Measurements from ENCODE around the gene PCDHGA4. TPM values are rescaled to one million over a fixed set of nuclear protein-coding genes. Genes with fewer than 3 reads are reported as not detected.
"Not testable (repeated sequence)": the region's sequence is repeated elsewhere in the genome, so short reads cannot be mapped to it uniquely, and the experiment has no call there.

Gene PCDHGA4
- total and polyA plus RNA-seq, 2 donors (not counting 1 experiment from before 2014, with no cell fraction given) = 0.13 to 1.1 TPM

GRCh38 chr5:141375444-141376155 is 20.8 kb downstream of the PCDHGA4 start:
- POLR2A ChIA-PET; H3K27ac ChIP-seq (ENCODE audit: low read length in 2 of 2); H3K4me3 Mint-ChIP-seq; H3K4me1 Mint-ChIP-seq; H3K79me2 ChIP-seq (ENCODE audit: control insufficient read depth, insufficient read depth, low read length); ATAC-seq (ENCODE audit: low read depth); H3K4me3 ChIP-seq (ENCODE audit: control extremely low read depth in 1 of 5, extremely low read depth in 1 of 5, insufficient read depth in 1 of 5, low read depth in 2 of 5, low read length in 4 of 5); H2AFZ ChIP-seq (ENCODE audit: insufficient read depth, low read depth, low read length, poor library complexity, severe bottlenecking); H3K9ac ChIP-seq (ENCODE audit: low read length); intact Hi-C loops (cut with micrococcal nuclease); H3K27ac Mint-ChIP-seq; H3K36me3 ChIP-seq (replicated peaks in 1 of 2; ENCODE audit: control extremely low read depth in 1 of 2, control insufficient read depth in 1 of 2, extremely low read depth in 1 of 2, insufficient read depth in 2 of 2, low read length in 1 of 2); H3K4me1 ChIP-seq (ENCODE audit: control insufficient read depth in 2 of 2, insufficient read depth in 2 of 2, low read length in 2 of 2); H3K4me2 ChIP-seq (replicated peaks; ENCODE audit: low read depth, low read length, poor library complexity, severe bottlenecking); DNase-seq; H4K20me1 ChIP-seq (ENCODE audit: control insufficient read depth, insufficient read depth, low read length, poor library complexity, severe bottlenecking): not testable (repeated sequence)
- H3K9me3 Mint-ChIP-seq (ENCODE audit: insufficient read depth) = peaks cover 12% of the 10 kb centered on the region
- Histone ChIP-seq H3K9me3 (ENCODE audit: control extremely low read depth in 1 of 3, control insufficient read depth in 2 of 3, insufficient read depth in 1 of 3, low read length in 2 of 3) (peaks cover 0 to 58% (median 46%) of the 10 kb centered on the region in 3 donors), H3K27me3 (replicated peaks in 1 of 4; ENCODE audit: control extremely low read depth in 1 of 4, control insufficient read depth in 3 of 4, insufficient read depth in 4 of 4, low read length in 3 of 4) (peaks cover 0 to 55% (median 30%) of the 10 kb centered on the region in 4 experiments)
- CTCF ChIA-PET = interaction anchor here (1.4 to 2.0 kb wide), 2 partner anchors 32 to 188 kb away, joined by 4 to 5 read pairs; partner anchors contain the start of gene PCDHGB6
- WGBS (ENCODE audit: insufficient coverage) = 56% methylated on average over 33 of the region's 48 CpGs
- peaks cover 44% of the 10 kb centered on the region for H3K27me3 Mint-ChIP-seq

GRCh38 chr5:141382469-141383294 is 27.9 kb downstream of the PCDHGA4 start, which contains the start of gene PCDHGA7:
Gene PCDHGA7 (plus strand): TSS chr5:141382742. CDS start chr5:141382900, 158 bp downstream.
- Mint-ChIP-seq H3K4me1 (peaks cover 3% of the 10 kb centered on the region), H3K27ac (no peak within 1 kb of the TSS), H3K9me3 (ENCODE audit: insufficient read depth) (peaks cover 7% of the 10 kb centered on the region), H3K27me3 (peaks cover 58% of the 10 kb centered on the region), H3K4me3 (peak within 1 kb of the TSS; percentile 81)
- DNase-seq = no peak
- H4K20me1 ChIP-seq (ENCODE audit: control insufficient read depth, insufficient read depth, low read length, poor library complexity, severe bottlenecking) = no peaks in the 10 kb centered on the region
- peaks cover 5 to 37% (median 25%) of the 10 kb centered on the region in 3 donors for H3K9me3 ChIP-seq (ENCODE audit: control extremely low read depth in 1 of 3, control insufficient read depth in 2 of 3, insufficient read depth in 1 of 3, low read length in 2 of 3)
- H3K27me3 ChIP-seq (replicated peaks in 1 of 4; ENCODE audit: control extremely low read depth in 1 of 4, control insufficient read depth in 3 of 4, insufficient read depth in 4 of 4, low read length in 3 of 4) = peaks cover 0 to 43% (median 28%) of the 10 kb centered on the region in 4 experiments
- H2AFZ ChIP-seq (ENCODE audit: insufficient read depth, low read depth, low read length, poor library complexity, severe bottlenecking) = no peak within 1 kb of the TSS
- intact Hi-C loops (cut with micrococcal nuclease) = no loop called here
- H3K4me3 ChIP-seq (ENCODE audit: control extremely low read depth in 1 of 5, extremely low read depth in 1 of 5, insufficient read depth in 1 of 5, low read depth in 2 of 5, low read length in 4 of 5) = peak within 1 kb of the TSS in 3 of 5 experiments; percentile 1 to 36 (median 24)
- no peak for TF ChIP-seq CTCF (IDR thresholded peaks at IDR 0.05)
- TF ChIP-seq EZH2 (IDR thresholded peaks at IDR 0.05; ENCODE audit: borderline replicate concordance, insufficient read depth, low read depth, low read length, poor library complexity, severe bottlenecking) = no peak
- POLR2A ChIA-PET = no interaction called here
- 22% methylated on average over 29 of the region's 37 CpGs for WGBS (ENCODE audit: insufficient coverage)
- peak within 1 kb of the TSS; percentile 25 for H3K4me2 ChIP-seq (replicated peaks; ENCODE audit: low read depth, low read length, poor library complexity, severe bottlenecking)
- H3K4me1 ChIP-seq (ENCODE audit: control insufficient read depth in 2 of 2, insufficient read depth in 2 of 2, low read length in 2 of 2) = no peaks in the 10 kb centered on the region
- no peak within 1 kb of the TSS for H3K27ac ChIP-seq (ENCODE audit: low read length in 2 of 2)
- no peak for ATAC-seq (ENCODE audit: low read depth)
- no peaks in the 10 kb centered on the region for H3K79me2 ChIP-seq (ENCODE audit: control insufficient read depth, insufficient read depth, low read length)
- H3K9ac ChIP-seq (ENCODE audit: low read length) = no peak within 1 kb of the TSS
- CTCF ChIA-PET = no interaction called here
- no peaks in the 10 kb centered on the region for H3K36me3 ChIP-seq (replicated peaks in 1 of 2; ENCODE audit: control extremely low read depth in 1 of 2, control insufficient read depth in 1 of 2, extremely low read depth in 1 of 2, insufficient read depth in 2 of 2, low read length in 1 of 2)
